ENCODE measurements around the gene TEX51.

The TEX51 gene

GRCh38 chr2:126898636-126899035, at the start of gene TEX51:
TSS of gene TEX51 (plus strand) at chr2:126898890. CDS start at chr2:126898919, 29 bp downstream.
- DNase-seq = no peak

- DNase-seq = no peak
Measured at GRCh38 chr2:126849054-126849453, 49.6 kb upstream of the TEX51 start.

GRCh38 chr2:126849486-126849885, 49.2 kb upstream of the TEX51 start:
- DNase-seq = no peak

GRCh38 chr2:126849991-126850535, 48.6 kb upstream of the TEX51 start:
- DNase-seq = no peak

- DNase-seq = no peak
Measured at GRCh38 chr2:126850940-126851339, 47.8 kb upstream of the TEX51 start.

GRCh38 chr2:126851756-126852155, 46.9 kb upstream of the TEX51 start:
- no peak for DNase-seq

- no peak for DNase-seq
Measured at GRCh38 chr2:126852361-126852760, 46.3 kb upstream of the TEX51 start.

- no peak for DNase-seq
Measured at GRCh38 chr2:126855606-126856005, 43.1 kb upstream of the TEX51 start.

GRCh38 chr2:126856403-126856802, 42.3 kb upstream of the TEX51 start:
- no peak for DNase-seq

GRCh38 chr2:126857502-126857901, 41.2 kb upstream of the TEX51 start:
- no peak for DNase-seq

- no peak for DNase-seq
Measured at GRCh38 chr2:126858013-126858412, 40.7 kb upstream of the TEX51 start.

GRCh38 chr2:126858436-126858835, 40.3 kb upstream of the TEX51 start:
- DNase-seq = no peak

GRCh38 chr2:126858991-126859390, 39.7 kb upstream of the TEX51 start:
- no peak for DNase-seq

- DNase-seq = no peak
Measured at GRCh38 chr2:126859631-126860030, 39.1 kb upstream of the TEX51 start.

- no peak for DNase-seq
Measured at GRCh38 chr2:126860385-126860784, 38.3 kb upstream of the TEX51 start.

- DNase-seq = no peak
Measured at GRCh38 chr2:126862730-126863129, 36.0 kb upstream of the TEX51 start.

- DNase-seq = no peak
Measured at GRCh38 chr2:126863336-126864015, 35.2 kb upstream of the TEX51 start.

- no peak for DNase-seq
Measured at GRCh38 chr2:126864861-126865260, 33.8 kb upstream of the TEX51 start.

- no peak for DNase-seq
Measured at GRCh38 chr2:126866451-126866850, 32.2 kb upstream of the TEX51 start.

GRCh38 chr2:126874961-126875360, 23.7 kb upstream of the TEX51 start:
- DNase-seq = no peak

GRCh38 chr2:126876631-126877030, 22.1 kb upstream of the TEX51 start:
- no peak for DNase-seq

GRCh38 chr2:126877041-126877440, 21.6 kb upstream of the TEX51 start:
- DNase-seq = no peak

GRCh38 chr2:126877861-126878565, 20.7 kb upstream of the TEX51 start:
- DNase-seq = no peak

GRCh38 chr2:126878601-126879000, 20.1 kb upstream of the TEX51 start:
- DNase-seq = no peak
